Endothelial cell of umbilical vein (primary cell): ENCODE results near the gene SATB1. TPM values are rescaled to one million over a fixed set of nuclear protein-coding genes. Genes with fewer than 3 reads are reported as not detected.

ENCODE experiments used
- BruUV-seq: library from RNA; stranded (reverse); fragments of 400-500 nt; replicated peaks from 2 replicates; lab custom pipeline; 2021; lab: Mats Ljungman, UMichigan
- CTCF ChIA-PET: fragments of 300-600, 350-600 bp; sonication (Branson Sonifier 250); formaldehyde crosslinking; loops from one replicate; lab custom pipeline; 2021; ENCODE audit warnings: antibody characterized with exemption, inconsistent platforms; lab: Charles Lee
- POLR2A ChIA-PET: fragments of 300-600, 350-600 bp; sonication (Branson Sonifier 250); formaldehyde crosslinking; loops from one replicate; lab custom pipeline; 2021; ENCODE audit warnings: antibody characterized with exemption, inconsistent platforms; lab: Charles Lee
- DNase-seq: peaks from one replicate; pipeline ENCODE4 v3.0.0-alpha.2; 2011; ENCODE audit warnings: low read depth, low spot score
- FAIRE-seq: peaks from 2 replicates; lab custom pipeline; 2011; peaks lifted over from hg19 to GRCh38; lab: Jason Lieb, UNC
- H2AFZ ChIP-seq: 2 replicates; pipeline ENCODE4 v1.6.0; 2012; ENCODE audit warnings: low read depth, low read length, control low read depth, inconsistent platforms
- H3K27ac ChIP-seq: 2 replicates; pipeline ENCODE4 v1.5.1; 2011; ENCODE audit warnings: low read depth, mild to moderate bottlenecking, control low read depth, low read length, moderate library complexity; ENCODE audit not compliant: insufficient read depth
- H3K27me3 ChIP-seq, 2 experiments: 2 replicates each; pipeline versions ENCODE4 v1.6.0 to v1.6.1; 2011; ENCODE audit warnings: low read length in 2 of 2, mixed read lengths in 1 of 2; ENCODE audit not compliant: control insufficient read depth in 2 of 2, insufficient read depth in 2 of 2
- H3K36me3 ChIP-seq, 2 experiments: 2 replicates in 1 of 2; 3 replicates in 1 of 2; pipeline ENCODE4 v1.5.1; 2011; ENCODE audit warnings: low read length in 2 of 2, mild to moderate bottlenecking in 1 of 2, moderate library complexity in 1 of 2; ENCODE audit not compliant: control insufficient read depth in 2 of 2, insufficient read depth in 2 of 2; ENCODE audit errors: extremely low read depth in 1 of 2
- H3K4me1 ChIP-seq: 3 replicates; pipeline ENCODE4 v1.5.1; 2011; ENCODE audit warnings: mild to moderate bottlenecking, low read length; ENCODE audit not compliant: control insufficient read depth, insufficient read depth; ENCODE audit errors: extremely low read depth
- H3K4me2 ChIP-seq: 2 replicates; pipeline ENCODE4 v1.6.1; 2011; ENCODE audit warnings: low read length, control low read depth, mixed read lengths; ENCODE audit not compliant: insufficient read depth
- H3K4me3 ChIP-seq, 3 experiments: fragments of 200-600 bp in 1 of 3; sonication (generic), shearing (Covaris generic) in 1 of 3; replicated peaks in 1 of 3; 2 replicates each; pipeline ENCODE4 v1.5.1; 2011 to 2016; ENCODE audit warnings: control low read depth in 3 of 3, low read length in 3 of 3, mild to moderate bottlenecking in 2 of 3, inconsistent platforms in 1 of 3, low read depth in 1 of 3, moderate library complexity in 1 of 3; ENCODE audit not compliant: insufficient read depth in 1 of 3
- H3K79me2 ChIP-seq: 2 replicates; pipeline ENCODE4 v1.6.0; 2012; ENCODE audit warnings: low read length, inconsistent platforms; ENCODE audit not compliant: control insufficient read depth, insufficient read depth
- H3K9ac ChIP-seq: replicated peaks from 2 replicates; pipeline ENCODE3; 2011; ENCODE audit warnings: low read length, control low read depth; ENCODE audit not compliant: insufficient read depth; ENCODE audit errors: extremely low read depth
- H3K9me1 ChIP-seq: replicated peaks from 3 replicates; pipeline ENCODE4 v1.6.0; 2011; ENCODE audit warnings: mild to moderate bottlenecking, low read length; ENCODE audit not compliant: control insufficient read depth, insufficient read depth; ENCODE audit errors: extremely low read depth
- H3K9me3 ChIP-seq: replicated peaks from 2 replicates; pipeline ENCODE4 v1.5.1; 2012; ENCODE audit warnings: low read length, inconsistent platforms; ENCODE audit not compliant: control insufficient read depth, insufficient read depth
- H4K20me1 ChIP-seq: replicated peaks from 2 replicates; pipeline ENCODE3; 2011; ENCODE audit warnings: mild to moderate bottlenecking, low read length; ENCODE audit not compliant: control insufficient read depth, insufficient read depth; ENCODE audit errors: extremely low read depth
- EZH2 ChIP-seq: IDR thresholded peaks from 2 replicates; pipeline ENCODE4 v1.6.1; 2012; ENCODE audit warnings: borderline replicate concordance, low read depth, mild to moderate bottlenecking, moderate library complexity, low read length, inconsistent platforms; ENCODE audit not compliant: severe bottlenecking
- FOS ChIP-seq: IDR thresholded peaks from 2 replicates; pipeline ENCODE4 v1.6.1; 2011; ENCODE audit warnings: mild to moderate bottlenecking, low read length, moderate library complexity, borderline replicate concordance; ENCODE audit not compliant: insufficient read depth
- MYC ChIP-seq: IDR thresholded peaks from one replicate; pipeline ENCODE4 v1.6.1; 2011; ENCODE audit warnings: mild to moderate bottlenecking, low read depth, low read length
- POLR2A ChIP-seq: IDR thresholded peaks from 2 replicates; pipeline ENCODE4 v1.6.1; 2012; ENCODE audit warnings: low read depth, mild to moderate bottlenecking, control low read depth, low read length
- dilution Hi-C: fragments of 300-500 bp; cut with MboI; formaldehyde crosslinking; loops from one replicate; pipeline ENCODE4 v1.15.0; 2019; ENCODE audit warnings: low sequenced_read_pairs; ENCODE audit not compliant: extremely low pct_ligation_motif_present
- intact Hi-C: fragments of 100-400 bp; cut with micrococcal nuclease; formaldehyde crosslinking; loops from one replicate; pipeline ENCODE4 v1.10.0; 2022
- polyA plus RNA-seq, 4 experiments: library from polyadenylated mRNA; depleted of rRNA in 3 of 4; stranded (reverse) in 3 of 4; unstranded in 1 of 4; fragments of >200 nt; gene quantifications; 2 replicates each; pipeline versions ENCODE4 v1.2.1 to v1.2.3, GENCODE V29; 2011 to 2012; ENCODE audit warnings: missing spikeins in 1 of 4
- total RNA-seq: library from RNA; stranded (reverse); gene quantifications from 2 replicates; pipeline ENCODE4 v1.2.3, GENCODE V29; 2021
- TF ChIP-seq, protein P1 (sequence below): IDR thresholded peaks from 2 replicates; pipeline ENCODE4 v1.6.1; 2011; ENCODE audit not compliant: insufficient read depth, insufficient read length

Gene SATB1
- total and polyA plus RNA-seq, 2 donors (not counting 3 experiments of a cell fraction or from before 2014, with no cell fraction given), result 3.9 to 6.2 TPM

DNA sequence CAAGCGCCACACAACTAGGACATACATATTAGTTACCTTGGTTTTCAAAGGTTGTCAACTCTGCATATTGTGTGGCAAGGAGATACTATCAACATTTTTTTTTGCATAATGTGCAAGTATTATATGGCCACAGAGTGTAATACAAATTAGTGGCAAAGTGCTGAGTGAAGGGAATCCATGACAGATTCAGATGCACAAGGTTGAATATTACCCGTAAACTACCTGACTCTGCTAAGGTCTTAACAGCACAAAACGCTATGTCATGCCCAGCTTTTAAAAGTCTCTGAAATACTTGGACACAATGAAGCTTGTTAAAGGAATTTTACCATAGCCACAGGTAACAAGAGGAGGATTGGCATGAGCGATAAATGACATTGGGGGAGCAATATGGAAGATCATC, 79.0 kb downstream of the SATB1 start:
- BruUV-seq, result no TSS peak
- H3K9me1 ChIP-seq, result no peaks in the 10 kb centered on the region
- no peak for TF ChIP-seq FOS
- ChIA-PET CTCF (no interaction called here), POLR2A (no interaction called here)
- no peak overlapping the region for H3K4me2 ChIP-seq
- intact Hi-C loops, result no loop called here
- dilution Hi-C loops, result no loop called here
- no peaks in the 10 kb centered on the region for H3K4me1 ChIP-seq
- no peak overlapping the region for H3K27ac ChIP-seq
- no peaks in the 10 kb centered on the region for H3K36me3 ChIP-seq
- H3K27me3 ChIP-seq, result no peaks in the 10 kb centered on the region
- no peak overlapping the region for H2AFZ ChIP-seq
- no peak overlapping the region for H3K9ac ChIP-seq
- no peaks in the 10 kb centered on the region for H3K79me2 ChIP-seq
- DNase-seq (no peak), FAIRE-seq (no peak)
- no peak overlapping the region for H3K4me3 ChIP-seq
- no peaks in the 10 kb centered on the region for H3K9me3 ChIP-seq
- H4K20me1 ChIP-seq, result no peaks in the 10 kb centered on the region

DNA sequence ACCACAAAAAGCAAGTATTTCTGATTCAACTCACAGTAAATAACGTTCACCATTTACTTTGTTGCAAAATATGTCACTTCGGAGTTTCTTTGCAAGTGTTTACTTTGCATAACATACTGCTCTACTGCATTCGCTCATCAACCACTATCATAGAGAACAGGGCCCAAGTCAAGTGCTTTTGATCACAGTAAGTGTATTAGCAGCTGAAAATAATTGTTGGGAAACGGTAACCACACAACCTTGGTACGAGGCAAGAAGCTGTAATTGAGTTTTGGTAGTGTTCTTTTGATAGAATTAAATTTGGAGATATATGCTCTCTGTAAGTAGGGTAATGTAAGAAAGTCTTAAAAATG, 80.1 kb downstream of the SATB1 start:
- Histone ChIP-seq H2AFZ (no peak overlapping the region), H3K27me3 (no peaks in the 10 kb centered on the region), H3K9ac (no peak overlapping the region), H3K4me3 (no peak overlapping the region), H3K27ac (no peak overlapping the region), H3K36me3 (no peaks in the 10 kb centered on the region), H3K4me2 (no peak overlapping the region), H3K4me1 (no peaks in the 10 kb centered on the region), H3K9me1 (no peaks in the 10 kb centered on the region), H3K79me2 (no peaks in the 10 kb centered on the region), H4K20me1 (no peaks in the 10 kb centered on the region), H3K9me3 (no peaks in the 10 kb centered on the region)
- POLR2A ChIA-PET, result no interaction called here
- CTCF ChIA-PET, result no interaction called here
- TF ChIP-seq EZH2, result no peak
- TF ChIP-seq POLR2A, result no peak
- TF ChIP-seq MYC, result no peak
- TF ChIP-seq, protein P1, sequence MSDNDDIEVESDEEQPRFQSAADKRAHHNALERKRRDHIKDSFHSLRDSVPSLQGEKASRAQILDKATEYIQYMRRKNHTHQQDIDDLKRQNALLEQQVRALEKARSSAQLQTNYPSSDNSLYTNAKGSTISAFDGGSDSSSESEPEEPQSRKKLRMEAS, result no peak
- intact Hi-C loops, result no loop called here
- no peak for FAIRE-seq
- no peak for DNase-seq
- BruUV-seq, result no TSS peak
- dilution Hi-C loops, result no loop called here
